GM19193 (cell line): ENCODE measurements around the gene RAB34.

ENCODE experiments used
- POLR2A ChIP-seq: IDR thresholded peaks from 4 replicates; pipeline ENCODE4 v1.6.1; 2011; ENCODE audit not compliant: insufficient read depth, insufficient read length; ENCODE audit errors: extremely low read depth

RAB34 gene

GRCh38 chr17:28693869-28694268 lies 23.8 kb downstream of the RAB34 start:
- TF ChIP-seq POLR2A, result no peak

GRCh38 chr17:28689011-28689410 lies 28.7 kb downstream of the RAB34 start:
- TF ChIP-seq POLR2A, result no peak

- no peak for TF ChIP-seq POLR2A
Measured at GRCh38 chr17:28688481-28688880, 29.2 kb downstream of the RAB34 start.

GRCh38 chr17:28686296-28686695 lies 31.4 kb downstream of the RAB34 start:
- TF ChIP-seq POLR2A, result no peak

GRCh38 chr17:28685366-28685765 lies 32.3 kb downstream of the RAB34 start:
- no peak for TF ChIP-seq POLR2A

GRCh38 chr17:28684963-28685362 lies 32.7 kb downstream of the RAB34 start:
- TF ChIP-seq POLR2A, result no peak

- TF ChIP-seq POLR2A, result no peak
Measured at GRCh38 chr17:28682655-28683054, 35.0 kb downstream of the RAB34 start.

- TF ChIP-seq POLR2A, result no peak
Measured at GRCh38 chr17:28675980-28676379, 41.7 kb downstream of the RAB34 start.

GRCh38 chr17:28675490-28675889 lies 42.2 kb downstream of the RAB34 start:
- no peak for TF ChIP-seq POLR2A

GRCh38 chr17:28669918-28670317 lies 47.8 kb downstream of the RAB34 start:
- no peak for TF ChIP-seq POLR2A

GRCh38 chr17:28667870-28668269 lies 49.8 kb downstream of the RAB34 start:
- TF ChIP-seq POLR2A, result no peak

GRCh38 chr17:28665994-28666393 lies 51.7 kb downstream of the RAB34 start:
- no peak for TF ChIP-seq POLR2A
